Endothelial cell of umbilical vein (primary cell): Measurements from ENCODE around the gene RALGPS1. TPM values are rescaled to one million over a fixed set of nuclear protein-coding genes. Genes with fewer than 3 reads are reported as not detected.

ENCODE experiments used
- BruUV-seq: library from RNA; stranded (reverse); fragments of 400-500 nt; replicated peaks from 2 replicates; lab custom pipeline; 2021; lab: Mats Ljungman, UMichigan
- CTCF ChIA-PET: fragments of 300-600, 350-600 bp; sonication (Branson Sonifier 250); formaldehyde crosslinking; loops from one replicate; lab custom pipeline; 2021; ENCODE audit warnings: antibody characterized with exemption, inconsistent platforms; lab: Charles Lee
- POLR2A ChIA-PET: fragments of 300-600, 350-600 bp; sonication (Branson Sonifier 250); formaldehyde crosslinking; loops from one replicate; lab custom pipeline; 2021; ENCODE audit warnings: antibody characterized with exemption, inconsistent platforms; lab: Charles Lee
- DNase-seq: peaks from one replicate; pipeline ENCODE4 v3.0.0-alpha.2; 2011; ENCODE audit warnings: low read depth, low spot score
- FAIRE-seq: peaks from 2 replicates; lab custom pipeline; 2011; peaks lifted over from hg19 to GRCh38; lab: Jason Lieb, UNC
- H2AFZ ChIP-seq: 2 replicates; pipeline ENCODE4 v1.6.0; 2012; ENCODE audit warnings: low read depth, low read length, control low read depth, inconsistent platforms
- H3K27ac ChIP-seq: 2 replicates; pipeline ENCODE4 v1.5.1; 2011; ENCODE audit warnings: low read depth, mild to moderate bottlenecking, control low read depth, low read length, moderate library complexity; ENCODE audit not compliant: insufficient read depth
- H3K27me3 ChIP-seq, 2 experiments: 2 replicates each; pipeline versions ENCODE4 v1.6.0 to v1.6.1; 2011; ENCODE audit warnings: low read length in 2 of 2, mixed read lengths in 1 of 2; ENCODE audit not compliant: control insufficient read depth in 2 of 2, insufficient read depth in 2 of 2
- H3K36me3 ChIP-seq, 2 experiments: 2 replicates in 1 of 2; 3 replicates in 1 of 2; pipeline ENCODE4 v1.5.1; 2011; ENCODE audit warnings: low read length in 2 of 2, mild to moderate bottlenecking in 1 of 2, moderate library complexity in 1 of 2; ENCODE audit not compliant: control insufficient read depth in 2 of 2, insufficient read depth in 2 of 2; ENCODE audit errors: extremely low read depth in 1 of 2
- H3K4me1 ChIP-seq: 3 replicates; pipeline ENCODE4 v1.5.1; 2011; ENCODE audit warnings: mild to moderate bottlenecking, low read length; ENCODE audit not compliant: control insufficient read depth, insufficient read depth; ENCODE audit errors: extremely low read depth
- H3K4me2 ChIP-seq: 2 replicates; pipeline ENCODE4 v1.6.1; 2011; ENCODE audit warnings: low read length, control low read depth, mixed read lengths; ENCODE audit not compliant: insufficient read depth
- H3K4me3 ChIP-seq, 3 experiments: fragments of 200-600 bp in 1 of 3; sonication (generic), shearing (Covaris generic) in 1 of 3; replicated peaks in 1 of 3; 2 replicates each; pipeline ENCODE4 v1.5.1; 2011 to 2016; ENCODE audit warnings: control low read depth in 3 of 3, low read length in 3 of 3, mild to moderate bottlenecking in 2 of 3, inconsistent platforms in 1 of 3, low read depth in 1 of 3, moderate library complexity in 1 of 3; ENCODE audit not compliant: insufficient read depth in 1 of 3
- H3K79me2 ChIP-seq: 2 replicates; pipeline ENCODE4 v1.6.0; 2012; ENCODE audit warnings: low read length, inconsistent platforms; ENCODE audit not compliant: control insufficient read depth, insufficient read depth
- H3K9ac ChIP-seq: replicated peaks from 2 replicates; pipeline ENCODE3; 2011; ENCODE audit warnings: low read length, control low read depth; ENCODE audit not compliant: insufficient read depth; ENCODE audit errors: extremely low read depth
- H3K9me1 ChIP-seq: replicated peaks from 3 replicates; pipeline ENCODE4 v1.6.0; 2011; ENCODE audit warnings: mild to moderate bottlenecking, low read length; ENCODE audit not compliant: control insufficient read depth, insufficient read depth; ENCODE audit errors: extremely low read depth
- H3K9me3 ChIP-seq: replicated peaks from 2 replicates; pipeline ENCODE4 v1.5.1; 2012; ENCODE audit warnings: low read length, inconsistent platforms; ENCODE audit not compliant: control insufficient read depth, insufficient read depth
- H4K20me1 ChIP-seq: replicated peaks from 2 replicates; pipeline ENCODE3; 2011; ENCODE audit warnings: mild to moderate bottlenecking, low read length; ENCODE audit not compliant: control insufficient read depth, insufficient read depth; ENCODE audit errors: extremely low read depth
- CTCF ChIP-seq, 2 donors: IDR thresholded peaks; 1 replicate in 1 of 2; 2 replicates in 1 of 2; pipeline ENCODE4 v1.5.1; 2011; ENCODE audit warnings: low read length in 2 of 2, mild to moderate bottlenecking in 2 of 2, moderate library complexity in 2 of 2, control low read depth in 1 of 2, inconsistent platforms in 1 of 2, low read depth in 1 of 2; ENCODE audit not compliant: insufficient read depth in 1 of 2; ENCODE audit errors: extremely low read depth in 1 of 2
- EZH2 ChIP-seq: IDR thresholded peaks from 2 replicates; pipeline ENCODE4 v1.6.1; 2012; ENCODE audit warnings: borderline replicate concordance, low read depth, mild to moderate bottlenecking, moderate library complexity, low read length, inconsistent platforms; ENCODE audit not compliant: severe bottlenecking
- FOS ChIP-seq: IDR thresholded peaks from 2 replicates; pipeline ENCODE4 v1.6.1; 2011; ENCODE audit warnings: mild to moderate bottlenecking, low read length, moderate library complexity, borderline replicate concordance; ENCODE audit not compliant: insufficient read depth
- GATA2 ChIP-seq: IDR thresholded peaks from 2 replicates; pipeline ENCODE4 v1.7.0; 2011; ENCODE audit warnings: low read depth, mild to moderate bottlenecking, moderate library complexity, mixed read lengths, low read length; ENCODE audit not compliant: insufficient read length, insufficient read depth
- JUN ChIP-seq: IDR thresholded peaks from 2 replicates; pipeline ENCODE4 v1.6.1; 2011; ENCODE audit warnings: borderline replicate concordance, low read depth; ENCODE audit not compliant: insufficient read length, insufficient read depth
- MYC ChIP-seq: IDR thresholded peaks from one replicate; pipeline ENCODE4 v1.6.1; 2011; ENCODE audit warnings: mild to moderate bottlenecking, low read depth, low read length
- POLR2A ChIP-seq: IDR thresholded peaks from 2 replicates; pipeline ENCODE4 v1.6.1; 2012; ENCODE audit warnings: low read depth, mild to moderate bottlenecking, control low read depth, low read length
- POLR2AphosphoS5 ChIP-seq: IDR thresholded peaks from 2 replicates; pipeline ENCODE4 v1.6.1; 2012; ENCODE audit warnings: low read depth, mild to moderate bottlenecking, control low read depth, low read length, moderate library complexity; ENCODE audit not compliant: insufficient read depth
- dilution Hi-C: fragments of 300-500 bp; cut with MboI; formaldehyde crosslinking; loops from one replicate; pipeline ENCODE4 v1.15.0; 2019; ENCODE audit warnings: low sequenced_read_pairs; ENCODE audit not compliant: extremely low pct_ligation_motif_present
- intact Hi-C: fragments of 100-400 bp; cut with micrococcal nuclease; formaldehyde crosslinking; loops from one replicate; pipeline ENCODE4 v1.10.0; 2022
- polyA plus RNA-seq, 4 experiments: library from polyadenylated mRNA; depleted of rRNA in 3 of 4; stranded (reverse) in 3 of 4; unstranded in 1 of 4; fragments of >200 nt; gene quantifications; 2 replicates each; pipeline versions ENCODE4 v1.2.1 to v1.2.3, GENCODE V29; 2011 to 2012; ENCODE audit warnings: missing spikeins in 1 of 4
- total RNA-seq: library from RNA; stranded (reverse); gene quantifications from 2 replicates; pipeline ENCODE4 v1.2.3, GENCODE V29; 2021
- TF ChIP-seq, protein P1 (sequence below): IDR thresholded peaks from 2 replicates; pipeline ENCODE4 v1.6.1; 2011; ENCODE audit not compliant: insufficient read depth, insufficient read length

RALGPS1 gene
- total and polyA plus RNA-seq, 2 donors (not counting 3 experiments of a cell fraction or from before 2014, with no cell fraction given): 3.8 to 5.5 TPM

DNA sequence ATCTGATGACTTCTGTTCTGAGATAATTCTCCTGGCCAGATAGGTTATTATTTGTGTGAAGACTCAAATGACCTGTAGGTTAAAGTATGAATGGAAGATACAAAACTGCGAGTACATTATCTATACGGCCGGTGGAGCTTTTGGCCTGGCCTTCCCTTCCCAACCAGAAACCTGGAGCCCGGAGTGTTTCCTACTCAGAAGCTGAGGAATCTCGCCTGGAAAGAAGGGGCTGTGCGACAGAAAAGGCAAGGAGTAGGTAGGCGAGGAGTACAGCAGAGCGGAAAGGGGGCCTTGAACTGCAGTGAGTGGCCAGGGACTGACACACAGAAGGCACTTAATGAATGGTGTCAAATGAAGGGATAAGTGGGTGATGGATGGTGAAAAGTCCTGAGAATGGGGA lies 173.3 kb downstream of the RALGPS1 start:
- TF ChIP-seq FOS (no peak), POLR2A (no peak), MYC (no peak)
- no peak overlapping the region for H3K4me3 ChIP-seq
- intact Hi-C loops (no loop called here), dilution Hi-C loops (no loop called here)
- no peaks in the 10 kb centered on the region for H3K9me3 ChIP-seq
- H2AFZ ChIP-seq: no peak overlapping the region
- BruUV-seq: no TSS peak
- FAIRE-seq (no peak), DNase-seq (no peak)
- H3K4me2 ChIP-seq: no peak overlapping the region
- H3K9ac ChIP-seq: no peak overlapping the region
- no peaks in the 10 kb centered on the region for H4K20me1 ChIP-seq
- H3K79me2 ChIP-seq: no peaks in the 10 kb centered on the region
- H3K27ac ChIP-seq: no peak overlapping the region
- ChIA-PET POLR2A (no interaction called here), CTCF (no interaction called here)
- peaks cover 0 to 3% of the 10 kb centered on the region in 2 experiments for H3K36me3 ChIP-seq
- H3K4me1 ChIP-seq: no peaks in the 10 kb centered on the region
- H3K27me3 ChIP-seq: no peaks in the 10 kb centered on the region
- no peaks in the 10 kb centered on the region for H3K9me1 ChIP-seq

GRCh38 chr9:127088724-127089615 lies 174.4 kb downstream of the RALGPS1 start:
- dilution Hi-C loops: no loop called here

More at GRCh38 chr9:127088724-127089615, 174.4 kb downstream of the RALGPS1 start:
- POLR2A ChIA-PET: no interaction called here
- BruUV-seq: no TSS peak
- H3K36me3 ChIP-seq: peaks cover 0 to 3% of the 10 kb centered on the region in 2 experiments
- H3K9me3 ChIP-seq: no peaks in the 10 kb centered on the region
- no peak overlapping the region for H3K4me2 ChIP-seq
- H3K4me3 ChIP-seq: no peak overlapping the region
- FAIRE-seq (no peak), DNase-seq (no peak)
- no peaks in the 10 kb centered on the region for H4K20me1 ChIP-seq
- no peak overlapping the region for H2AFZ ChIP-seq
- no peak for TF ChIP-seq MYC
- TF ChIP-seq, protein P1, sequence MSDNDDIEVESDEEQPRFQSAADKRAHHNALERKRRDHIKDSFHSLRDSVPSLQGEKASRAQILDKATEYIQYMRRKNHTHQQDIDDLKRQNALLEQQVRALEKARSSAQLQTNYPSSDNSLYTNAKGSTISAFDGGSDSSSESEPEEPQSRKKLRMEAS: no peak
- TF ChIP-seq CTCF (IDR thresholded peaks at IDR 0.05; ENCODE audit: extremely low read depth in 1 of 2, insufficient read depth in 1 of 2, low read depth in 1 of 2, low read length in 2 of 2): no peak
- TF ChIP-seq JUN: no peak
- no peak for TF ChIP-seq FOS
- TF ChIP-seq GATA2: no peak
- no peak for TF ChIP-seq POLR2A
- TF ChIP-seq POLR2AphosphoS5: no peak
- TF ChIP-seq EZH2: no peak
- intact Hi-C loops: no loop called here
- CTCF ChIA-PET: no interaction called here
- H3K9ac ChIP-seq: no peak overlapping the region
- H3K27me3 ChIP-seq: no peaks in the 10 kb centered on the region
- no peaks in the 10 kb centered on the region for H3K79me2 ChIP-seq
- no peaks in the 10 kb centered on the region for H3K4me1 ChIP-seq
- no peaks in the 10 kb centered on the region for H3K9me1 ChIP-seq
- no peak overlapping the region for H3K27ac ChIP-seq
